ENCODE results near the gene CD177. TPM values are rescaled to one million over a fixed set of nuclear protein-coding genes. Genes with fewer than 3 reads are reported as not detected.
"Not testable (repeated sequence)": the region's sequence is repeated elsewhere in the genome, so short reads cannot be mapped to it uniquely, and the experiment has no call there.

Gene CD177
- total RNA-seq, 1 donor from 2014 or later: not detected

- Mint-ChIP-seq H3K27ac (ENCODE audit: unreplicated experiment) (no peak overlapping the region), H3K27me3 (ENCODE audit: unreplicated experiment) (peaks cover 3% of the 10 kb centered on the region), H3K36me3 (ENCODE audit: unreplicated experiment) (peaks cover 8% of the 10 kb centered on the region), H3K4me3 (ENCODE audit: unreplicated experiment) (no peak overlapping the region), H3K4me1 (ENCODE audit: low read depth, unreplicated experiment) (no peaks in the 10 kb centered on the region), H3K9me3 (ENCODE audit: unreplicated experiment) (peaks cover 3% of the 10 kb centered on the region)
- no peak for DNase-seq
- no peak for TF ChIP-seq CTCF (IDR thresholded peaks at IDR 0.05; ENCODE audit: partially characterized antibody, unreplicated experiment)
Measured at GRCh38 chr19:43351998-43352746, 1.3 kb upstream of the CD177 start.

DNA sequence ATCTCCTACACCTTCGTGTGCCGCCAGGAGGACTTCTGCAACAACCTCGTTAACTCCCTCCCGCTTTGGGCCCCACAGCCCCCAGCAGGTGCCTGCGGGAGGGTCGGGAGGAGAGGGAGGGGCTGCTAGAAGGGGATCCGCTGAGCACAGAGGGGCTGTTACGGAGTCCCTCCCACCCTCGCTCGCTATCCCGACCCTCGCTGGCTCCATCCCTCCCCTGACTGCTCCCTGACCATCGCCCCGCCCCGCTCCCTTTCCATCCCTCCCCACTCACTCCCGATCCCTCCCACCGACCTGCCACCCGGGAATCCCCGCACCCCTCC is 780 bp downstream of the CD177 start:
- Mint-ChIP-seq H3K4me3 (ENCODE audit: unreplicated experiment) (peak overlapping the region; percentile 61), H3K4me1 (ENCODE audit: low read depth, unreplicated experiment) (no peaks in the 10 kb centered on the region), H3K27me3 (ENCODE audit: unreplicated experiment) (peaks cover 3% of the 10 kb centered on the region), H3K36me3 (ENCODE audit: unreplicated experiment) (peaks cover 6% of the 10 kb centered on the region), H3K9me3 (ENCODE audit: unreplicated experiment) (peaks cover 2% of the 10 kb centered on the region), H3K27ac (ENCODE audit: unreplicated experiment) (no peak overlapping the region)
- peak; percentile 66 for DNase-seq
- TF ChIP-seq CTCF (IDR thresholded peaks at IDR 0.05; ENCODE audit: partially characterized antibody, unreplicated experiment): no peak

GRCh38 chr19:43356749-43357148 is 3.3 kb downstream of the CD177 start:
- H3K4me1 Mint-ChIP-seq (ENCODE audit: low read depth, unreplicated experiment); H3K9me3 Mint-ChIP-seq (ENCODE audit: unreplicated experiment); H3K27ac Mint-ChIP-seq (ENCODE audit: unreplicated experiment); H3K27me3 Mint-ChIP-seq (ENCODE audit: unreplicated experiment); H3K36me3 Mint-ChIP-seq (ENCODE audit: unreplicated experiment); H3K4me3 Mint-ChIP-seq (ENCODE audit: unreplicated experiment); DNase-seq: not testable (repeated sequence)

DNA sequence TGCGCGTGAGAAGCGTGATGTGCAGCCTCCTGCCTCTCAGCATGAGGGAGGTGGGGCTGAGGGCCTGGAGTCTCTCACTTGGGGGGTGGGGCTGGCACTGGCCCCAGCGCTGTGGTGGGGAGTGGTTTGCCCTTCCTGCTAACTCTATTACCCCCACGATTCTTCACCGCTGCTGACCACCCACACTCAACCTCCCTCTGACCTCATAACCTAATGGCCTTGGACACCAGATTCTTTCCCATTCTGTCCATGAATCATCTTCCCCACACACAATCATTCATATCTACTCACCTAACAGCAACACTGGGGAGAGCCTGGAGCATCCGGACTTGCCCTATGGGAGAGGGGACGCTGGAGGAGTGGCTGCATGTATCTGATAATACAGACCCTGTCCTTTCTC is 8.7 kb downstream of the CD177 start:
- Mint-ChIP-seq H3K4me1 (ENCODE audit: low read depth, unreplicated experiment) (no peaks in the 10 kb centered on the region), H3K4me3 (ENCODE audit: unreplicated experiment) (no peak overlapping the region), H3K27ac (ENCODE audit: unreplicated experiment) (no peak overlapping the region), H3K27me3 (ENCODE audit: unreplicated experiment) (peaks cover 2% of the 10 kb centered on the region), H3K36me3 (ENCODE audit: unreplicated experiment) (no peaks in the 10 kb centered on the region), H3K9me3 (ENCODE audit: unreplicated experiment) (no peaks in the 10 kb centered on the region)
- DNase-seq: no peak
- no peak for TF ChIP-seq CTCF (IDR thresholded peaks at IDR 0.05; ENCODE audit: partially characterized antibody, unreplicated experiment)

GRCh38 chr19:43362745-43363144 is 9.3 kb downstream of the CD177 start:
- Mint-ChIP-seq H3K4me3 (ENCODE audit: unreplicated experiment) (no peak overlapping the region), H3K27me3 (ENCODE audit: unreplicated experiment) (peaks cover 2% of the 10 kb centered on the region), H3K36me3 (ENCODE audit: unreplicated experiment) (no peaks in the 10 kb centered on the region), H3K27ac (ENCODE audit: unreplicated experiment) (no peak overlapping the region), H3K9me3 (ENCODE audit: unreplicated experiment) (peaks cover under 1% of the 10 kb centered on the region), H3K4me1 (ENCODE audit: low read depth, unreplicated experiment) (no peaks in the 10 kb centered on the region)
- TF ChIP-seq CTCF (IDR thresholded peaks at IDR 0.05; ENCODE audit: partially characterized antibody, unreplicated experiment): no peak
- no peak for DNase-seq

DNA sequence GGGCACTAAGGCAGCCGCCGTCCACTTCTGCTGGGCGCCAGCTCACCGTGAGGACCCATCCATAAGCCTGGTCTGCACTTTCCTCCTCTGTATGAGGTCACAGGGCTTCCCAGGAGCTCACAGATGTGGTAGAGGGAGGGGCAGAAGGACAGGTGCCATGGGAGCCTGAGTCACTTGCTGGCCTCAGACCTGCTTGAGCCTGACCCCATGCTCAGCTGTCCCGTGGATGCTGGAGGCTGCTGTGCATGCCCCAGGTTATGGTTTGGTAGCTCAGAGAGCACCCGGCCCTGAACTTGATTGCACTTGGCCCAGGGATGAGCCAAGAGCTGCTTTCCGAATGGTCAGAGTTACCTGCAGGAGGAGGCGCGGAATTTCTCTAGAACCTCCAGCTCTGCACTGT is 12.2 kb downstream of the CD177 start:
- H3K27me3 Mint-ChIP-seq (ENCODE audit: unreplicated experiment); H3K9me3 Mint-ChIP-seq (ENCODE audit: unreplicated experiment); H3K36me3 Mint-ChIP-seq (ENCODE audit: unreplicated experiment); DNase-seq; H3K4me1 Mint-ChIP-seq (ENCODE audit: low read depth, unreplicated experiment); H3K27ac Mint-ChIP-seq (ENCODE audit: unreplicated experiment); H3K4me3 Mint-ChIP-seq (ENCODE audit: unreplicated experiment): not testable (repeated sequence)

Data from glutamatergic neuron (in vitro differentiated cells).